ENCODE data around the gene CMSS1. TPM values are rescaled to one million over a fixed set of nuclear protein-coding genes. Genes with fewer than 3 reads are reported as not detected.

Gene CMSS1
- total and polyA plus RNA-seq, 2 of the 13 experiments (the other 11 are each of a cell fraction or from before 2014, with no cell fraction given) = 6.4 to 48.7 TPM

GRCh38 chr3:99901200-99901926 is 83.7 kb downstream of the CMSS1 start (continued):
- TF ChIP-seq ATF1 (CRISPR knock-in tag; IDR thresholded peaks at IDR 0.05) (peak; percentile 44; the same call in 1 of the 2 replicates), ZBTB2 (CRISPR knock-in tag; IDR thresholded peaks at IDR 0.05; ENCODE audit: low read depth) (no peak), NFIC (IDR thresholded peaks at IDR 0.05; ENCODE audit: low read length) (peak; percentile 97), ZNF207 (IDR thresholded peaks at IDR 0.05; ENCODE audit: borderline replicate concordance) (no peak), ZNF816 (CRISPR knock-in tag; IDR thresholded peaks at IDR 0.05; ENCODE audit: borderline replicate concordance) (no peak), MEIS1 (CRISPR knock-in tag; IDR thresholded peaks at IDR 0.05; ENCODE audit: borderline replicate concordance) (no peak), HNF1B (CRISPR knock-in tag; IDR thresholded peaks at IDR 0.05) (no peak), CC2D1A (CRISPR knock-in tag; IDR thresholded peaks at IDR 0.05) (no peak), KAT8 (CRISPR knock-in tag; IDR thresholded peaks at IDR 0.05) (peak; percentile 71), SIN3A (IDR thresholded peaks at IDR 0.05; ENCODE audit: borderline replicate concordance, low read depth, low read length) (no peak), RBM22 (optimal IDR thresholded peaks at IDR 0.05; ENCODE audit: low read length) (no peak), DNMT1 (CRISPR knock-in tag; IDR thresholded peaks at IDR 0.05) (no peak), SAFB2 (CRISPR knock-in tag; IDR thresholded peaks at IDR 0.05; ENCODE audit: borderline replicate concordance, low read depth) (no peak), ELF1 (CRISPR knock-in tag; IDR thresholded peaks at IDR 0.05) (no peak), ZNF788 (CRISPR knock-in tag; IDR thresholded peaks at IDR 0.05; ENCODE audit: borderline replicate concordance) (no peak), HNRNPLL (IDR thresholded peaks at IDR 0.05; ENCODE audit: low read depth, low read length, poor library complexity, severe bottlenecking) (no peak)
- TF ChIP-seq, protein P1, sequence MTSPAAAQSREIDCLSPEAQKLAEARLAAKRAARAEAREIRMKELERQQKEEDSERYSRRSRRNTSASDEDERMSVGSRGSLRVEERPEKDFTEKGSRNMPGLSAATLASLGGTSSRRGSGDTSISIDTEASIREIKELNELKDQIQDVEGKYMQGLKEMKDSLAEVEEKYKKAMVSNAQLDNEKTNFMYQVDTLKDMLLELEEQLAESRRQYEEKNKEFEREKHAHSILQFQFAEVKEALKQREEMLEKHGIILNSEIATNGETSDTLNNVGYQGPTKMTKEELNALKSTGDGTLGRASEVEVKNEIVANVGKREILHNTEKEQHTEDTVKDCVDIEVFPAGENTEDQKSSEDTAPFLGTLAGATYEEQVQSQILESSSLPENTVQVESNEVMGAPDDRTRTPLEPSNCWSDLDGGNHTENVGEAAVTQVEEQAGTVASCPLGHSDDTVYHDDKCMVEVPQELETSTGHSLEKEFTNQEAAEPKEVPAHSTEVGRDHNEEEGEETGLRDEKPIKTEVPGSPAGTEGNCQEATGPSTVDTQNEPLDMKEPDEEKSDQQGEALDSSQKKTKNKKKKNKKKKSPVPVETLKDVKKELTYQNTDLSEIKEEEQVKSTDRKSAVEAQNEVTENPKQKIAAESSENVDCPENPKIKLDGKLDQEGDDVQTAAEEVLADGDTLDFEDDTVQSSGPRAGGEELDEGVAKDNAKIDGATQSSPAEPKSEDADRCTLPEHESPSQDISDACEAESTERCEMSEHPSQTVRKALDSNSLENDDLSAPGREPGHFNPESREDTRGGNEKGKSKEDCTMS (CRISPR knock-in tag; conservative IDR thresholded peaks at IDR 0.05) = no peak

Data from HepG2 (cell line).